Activated CD4-positive, alpha-beta memory T cell treated with anti-CD3 and anti-CD28 coated beads for 36 hours (primary cell): ENCODE results near the gene TIMP2. TPM values are rescaled to one million over a fixed set of nuclear protein-coding genes. Genes with fewer than 3 reads are reported as not detected.
A peak's percentile ranks its signal among the peaks of the same experiment; 100 is the strongest.
"Not testable (repeated sequence)": the region's sequence is repeated elsewhere in the genome, so short reads cannot be mapped to it uniquely, and the experiment has no call there.

ENCODE experiments used
- CTCF ChIA-PET: fragments of 350-600 bp; sonication (Branson Sonifier 250); formaldehyde crosslinking; loops from one replicate; lab custom pipeline; 2021; ENCODE audit warnings: antibody characterized with exemption, inconsistent platforms; lab: Charles Lee
- POLR2A ChIA-PET: fragments of 350-600 bp; sonication (Branson Sonifier 250); formaldehyde crosslinking; loops from one replicate; lab custom pipeline; 2021; ENCODE audit warnings: antibody characterized with exemption; lab: Charles Lee
- DNase-seq: peaks from one replicate; pipeline ENCODE4 v3.0.0-alpha.2; 2020
- H3K27ac Mint-ChIP-seq: one replicate; pipeline ENCODE4 v1.8.0; 2021; ENCODE audit warnings: mixed read lengths
- H3K27me3 Mint-ChIP-seq: one replicate; pipeline ENCODE4 v1.8.0; 2021; ENCODE audit warnings: mixed read lengths
- H3K36me3 Mint-ChIP-seq: one replicate; pipeline ENCODE4 v1.8.0; 2021; ENCODE audit warnings: mixed read lengths
- H3K4me1 Mint-ChIP-seq: one replicate; pipeline ENCODE4 v1.8.0; 2021; ENCODE audit warnings: low read depth, mixed read lengths
- H3K4me3 Mint-ChIP-seq: one replicate; pipeline ENCODE4 v1.8.0; 2021; ENCODE audit warnings: mild to moderate bottlenecking, mixed read lengths
- H3K9me3 Mint-ChIP-seq: one replicate; pipeline ENCODE4 v1.8.0; 2021; ENCODE audit warnings: mixed read lengths
- intact Hi-C: fragments of 100-400 bp; cut with micrococcal nuclease; formaldehyde crosslinking; loops from one replicate; pipeline ENCODE4 v1.15.1; 2023
- total RNA-seq, 2 experiments: library from RNA; stranded (reverse); gene quantifications; one replicate each; pipeline ENCODE4 v1.2.3, GENCODE V29; 2021

TIMP2 gene
- total RNA-seq, 2 experiments from 2014 or later, result 1.1 TPM

DNA sequence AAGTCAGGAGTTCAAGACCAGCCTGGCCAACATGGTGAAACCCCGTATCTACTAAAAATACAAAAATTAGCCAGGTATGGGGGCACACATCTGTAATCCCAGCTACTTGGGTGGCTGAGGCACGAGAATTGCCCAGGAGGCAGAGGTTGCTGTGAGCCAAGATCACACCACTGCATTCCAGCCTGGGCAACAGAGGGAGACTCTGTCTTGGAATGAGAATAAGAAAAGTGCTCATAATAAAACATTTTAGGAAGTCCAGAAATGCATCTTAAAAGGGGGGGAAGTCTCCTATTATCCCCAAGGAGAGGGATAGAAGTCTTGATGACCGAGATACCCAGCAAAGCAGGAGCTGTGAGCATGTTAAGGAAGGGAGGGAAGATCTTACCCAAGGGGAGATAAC, 58.1 kb downstream of the TIMP2 start:
- H3K27ac Mint-ChIP-seq, H3K4me1 Mint-ChIP-seq, H3K9me3 Mint-ChIP-seq, DNase-seq, H3K36me3 Mint-ChIP-seq, H3K4me3 Mint-ChIP-seq, H3K27me3 Mint-ChIP-seq: not testable (repeated sequence)
- intact Hi-C loops, result loop anchor here (10.0 kb wide), 1 partner anchor 58 kb away; the partner anchor contains the start of gene TIMP2
- CTCF ChIA-PET, result interaction anchor here (1.1 to 3.3 kb wide), 6 partner anchors 11 to 103 kb away, joined by 3 to 89 read pairs (median 10); partner anchors contain the start of gene CEP295NL
- POLR2A ChIA-PET, result interaction anchor here (0.6 kb wide), 1 partner anchor 168 kb away, joined by 5 read pairs; no protein-coding TSS in a partner anchor

DNA sequence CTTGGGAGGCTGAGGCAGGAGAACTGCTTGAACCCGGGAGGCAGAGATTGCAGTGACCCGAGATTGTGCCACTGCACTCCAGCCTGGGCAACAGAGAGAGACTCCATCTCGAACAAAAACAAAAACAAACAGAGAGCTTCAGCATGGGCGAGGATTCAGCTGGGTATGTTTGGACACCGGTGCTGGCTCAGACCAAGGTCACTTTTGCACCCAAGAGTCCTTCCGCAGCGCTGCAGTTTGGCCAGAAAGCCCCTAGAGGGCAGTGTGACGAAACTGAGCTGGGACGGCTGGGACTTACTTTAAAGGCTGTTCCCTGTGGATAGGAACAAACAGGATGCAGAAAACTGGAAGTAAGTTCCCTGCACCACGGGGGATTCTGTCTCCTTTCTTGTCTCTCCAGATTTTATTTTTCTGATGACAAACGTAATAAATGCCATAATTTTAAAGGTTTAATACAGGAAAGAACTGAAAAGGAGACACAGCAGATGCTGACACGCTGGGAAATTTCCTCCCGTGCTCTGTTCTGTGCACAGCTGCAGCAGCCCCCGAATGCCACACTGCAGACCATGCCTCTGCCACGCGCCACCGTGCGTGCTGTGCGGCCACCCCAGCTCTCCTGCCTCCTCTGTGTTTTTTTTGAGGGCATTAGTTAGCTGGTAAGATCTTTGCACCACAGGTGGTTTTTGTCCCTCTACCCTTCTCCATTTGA, 59.4 kb downstream of the TIMP2 start:
- Mint-ChIP-seq H3K27ac (no peak overlapping the region), H3K4me1 (peaks cover 3% of the 10 kb centered on the region), H3K36me3 (no peaks in the 10 kb centered on the region), H3K27me3 (peaks cover 7% of the 10 kb centered on the region), H3K9me3 (no peaks in the 10 kb centered on the region), H3K4me3 (no peak overlapping the region)
- intact Hi-C loops, result loop anchor here (1.0 to 10.0 kb wide), 2 partner anchors 59 to 105 kb away; partner anchors contain the start of gene TIMP2
- peak; percentile 78 for DNase-seq
- CTCF ChIA-PET, result interaction anchor here (0.6 to 3.3 kb wide), 41 partner anchors 10 to 490 kb away, joined by 3 to 89 read pairs (median 4); partner anchors contain the start of genes CEP295NL and LGALS3BP
- POLR2A ChIA-PET, result interaction anchor here (1.2 kb wide), 1 partner anchor 106 kb away, joined by 4 read pairs; no protein-coding TSS in a partner anchor

DNA sequence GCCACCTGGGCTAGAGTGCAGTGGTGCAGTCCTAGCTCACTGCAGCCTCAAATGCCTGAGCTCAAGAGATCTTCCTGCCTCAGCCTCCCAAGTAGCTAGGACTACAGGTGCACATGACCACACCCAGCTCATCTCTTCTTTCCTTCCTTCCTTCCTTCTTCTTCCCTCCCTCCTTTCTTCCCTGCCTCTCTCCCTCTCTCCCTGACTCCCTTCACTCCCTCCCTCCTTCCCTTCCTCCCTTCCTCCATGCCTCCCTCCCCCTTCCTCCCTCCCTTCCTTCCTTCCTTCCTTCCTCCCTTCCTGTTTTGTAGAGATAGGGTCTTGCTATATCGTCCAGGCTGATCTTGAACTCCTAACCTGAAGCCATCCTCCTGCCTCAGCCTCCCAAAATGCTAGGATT, 61.1 kb downstream of the TIMP2 start:
- H3K36me3 Mint-ChIP-seq, result no peaks in the 10 kb centered on the region
- CTCF ChIA-PET, result interaction anchor here (1.6 kb wide), 1 partner anchor 107 kb away, joined by 5 read pairs; no protein-coding TSS in a partner anchor
- POLR2A ChIA-PET, result no interaction called here
- DNase-seq, result no peak
- no peak overlapping the region for H3K4me3 Mint-ChIP-seq
- intact Hi-C loops, result loop anchor here (10.0 kb wide), 1 partner anchor 61 kb away; the partner anchor contains the start of gene TIMP2
- no peak overlapping the region for H3K27ac Mint-ChIP-seq
- peaks cover 7% of the 10 kb centered on the region for H3K27me3 Mint-ChIP-seq
- no peaks in the 10 kb centered on the region for H3K9me3 Mint-ChIP-seq
- peaks cover 3% of the 10 kb centered on the region for H3K4me1 Mint-ChIP-seq

- no peak for DNase-seq
- CTCF ChIA-PET, result interaction anchor here (1.0 to 1.6 kb wide), 3 partner anchors 19 to 110 kb away, joined by 3 to 5 read pairs (median 5); no protein-coding TSS in a partner anchor
- Mint-ChIP-seq H3K4me1 (peaks cover 3% of the 10 kb centered on the region), H3K4me3 (no peak overlapping the region), H3K9me3 (no peaks in the 10 kb centered on the region), H3K27me3 (peaks cover 7% of the 10 kb centered on the region), H3K27ac (no peak overlapping the region), H3K36me3 (no peaks in the 10 kb centered on the region)
- intact Hi-C loops, result loop anchor here (10.0 kb wide), 1 partner anchor 62 kb away; the partner anchor contains the start of gene TIMP2
- POLR2A ChIA-PET, result no interaction called here
Observed at GRCh38 chr17:78862073-78863023, 62.8 kb downstream of the TIMP2 start.

- ChIA-PET CTCF (interaction anchor here (0.7 kb wide), 1 partner anchor 13 kb away, joined by 3 read pairs; no protein-coding TSS in a partner anchor), POLR2A (no interaction called here)
Observed at GRCh38 chr17:78861229-78861628, 64.0 kb downstream of the TIMP2 start.

DNA sequence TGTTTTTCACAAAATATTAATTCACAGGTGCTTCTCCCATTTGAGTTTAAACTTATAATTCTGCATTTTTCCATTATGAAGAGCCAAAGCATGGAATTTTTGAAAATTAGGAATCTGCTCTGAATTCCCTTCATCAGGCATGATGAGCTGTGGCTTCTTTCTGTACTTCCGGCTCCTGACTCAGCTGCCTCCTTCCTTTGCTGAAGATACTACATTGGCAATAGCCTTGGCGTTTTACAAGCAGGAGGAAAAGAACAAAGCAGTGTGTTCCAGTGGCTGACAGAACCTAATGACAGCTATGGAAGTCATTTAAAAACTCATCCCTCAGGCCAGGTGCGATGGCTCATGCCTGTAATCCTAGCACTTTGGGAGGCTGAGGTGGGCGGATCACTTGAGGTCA, 66.1 kb downstream of the TIMP2 start:
- intact Hi-C loops, result no loop called here

More at GRCh38 chr17:78861229-78861628, 64.0 kb downstream of the TIMP2 start:
- Mint-ChIP-seq H3K36me3 (no peaks in the 10 kb centered on the region), H3K4me1 (peaks cover 3% of the 10 kb centered on the region), H3K4me3 (no peak overlapping the region), H3K9me3 (no peaks in the 10 kb centered on the region), H3K27me3 (peaks cover 7% of the 10 kb centered on the region), H3K27ac (no peak overlapping the region)
- no peak for DNase-seq
- intact Hi-C loops, result loop anchor here (10.0 kb wide), 1 partner anchor 64 kb away; the partner anchor contains the start of gene TIMP2

GRCh38 chr17:78857266-78857665, 67.9 kb downstream of the TIMP2 start:
- DNase-seq, result no peak
- ChIA-PET POLR2A (no interaction called here), CTCF (interaction anchor here (0.7 kb wide), 1 partner anchor 14 kb away, joined by 3 read pairs; no protein-coding TSS in a partner anchor)
- Mint-ChIP-seq H3K27me3 (no peaks in the 10 kb centered on the region), H3K4me3 (no peak overlapping the region), H3K27ac (no peak overlapping the region), H3K4me1 (no peaks in the 10 kb centered on the region), H3K36me3 (no peaks in the 10 kb centered on the region), H3K9me3 (no peaks in the 10 kb centered on the region)
- intact Hi-C loops, result no loop called here

More for the DNA sequence above, 66.1 kb downstream of the TIMP2 start:
- no peak overlapping the region for H3K4me3 Mint-ChIP-seq
- H3K36me3 Mint-ChIP-seq, result no peaks in the 10 kb centered on the region
- DNase-seq, result no peak
- H3K4me1 Mint-ChIP-seq, result no peaks in the 10 kb centered on the region
- H3K27ac Mint-ChIP-seq, result no peak overlapping the region
- ChIA-PET POLR2A (no interaction called here), CTCF (interaction anchor here (1.5 kb wide), 1 partner anchor 112 kb away, joined by 6 read pairs; no protein-coding TSS in a partner anchor)
- H3K9me3 Mint-ChIP-seq, result no peaks in the 10 kb centered on the region
- peaks cover 4% of the 10 kb centered on the region for H3K27me3 Mint-ChIP-seq

DNA sequence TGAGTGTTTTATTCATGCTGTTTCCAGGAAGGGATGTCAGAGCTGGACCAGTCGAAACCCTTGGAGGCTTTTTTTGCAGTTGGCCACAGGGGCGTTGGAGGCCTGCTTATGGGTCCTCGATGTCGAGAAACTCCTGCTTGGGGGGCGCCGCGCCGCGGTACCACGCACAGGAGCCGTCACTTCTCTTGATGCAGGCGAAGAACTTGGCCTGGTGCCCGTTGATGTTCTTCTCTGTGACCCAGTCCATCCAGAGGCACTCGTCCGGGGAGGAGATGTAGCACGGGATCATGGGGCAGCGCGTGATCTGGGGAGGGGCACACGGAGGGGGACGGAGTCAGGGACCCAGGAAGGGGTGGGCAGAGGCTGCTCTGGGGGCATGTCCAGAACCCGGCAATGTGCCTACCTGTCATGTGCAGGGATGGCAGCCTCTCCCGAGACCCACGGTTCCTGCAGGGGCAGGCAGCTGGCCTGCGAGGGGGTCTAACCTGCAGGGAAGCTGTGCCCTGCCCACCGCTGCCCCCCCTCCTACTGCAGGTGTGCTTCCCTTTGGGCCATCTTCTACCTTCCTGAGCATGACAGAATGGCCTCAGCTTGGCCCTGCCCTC, 69.5 kb downstream of the TIMP2 start:
- no peaks in the 10 kb centered on the region for H3K9me3 Mint-ChIP-seq
- POLR2A ChIA-PET, result no interaction called here
- CTCF ChIA-PET, result interaction anchor here (1.1 to 2.0 kb wide), 2 partner anchors 10 kb away, joined by 8 to 13 read pairs; no protein-coding TSS in a partner anchor
- intact Hi-C loops, result no loop called here
- H3K4me3 Mint-ChIP-seq, result no peak overlapping the region
- H3K4me1 Mint-ChIP-seq, result no peaks in the 10 kb centered on the region
- H3K27me3 Mint-ChIP-seq, result no peaks in the 10 kb centered on the region
- H3K27ac Mint-ChIP-seq, result peak overlapping the region; percentile 23
- no peaks in the 10 kb centered on the region for H3K36me3 Mint-ChIP-seq
- DNase-seq, result no peak

DNA sequence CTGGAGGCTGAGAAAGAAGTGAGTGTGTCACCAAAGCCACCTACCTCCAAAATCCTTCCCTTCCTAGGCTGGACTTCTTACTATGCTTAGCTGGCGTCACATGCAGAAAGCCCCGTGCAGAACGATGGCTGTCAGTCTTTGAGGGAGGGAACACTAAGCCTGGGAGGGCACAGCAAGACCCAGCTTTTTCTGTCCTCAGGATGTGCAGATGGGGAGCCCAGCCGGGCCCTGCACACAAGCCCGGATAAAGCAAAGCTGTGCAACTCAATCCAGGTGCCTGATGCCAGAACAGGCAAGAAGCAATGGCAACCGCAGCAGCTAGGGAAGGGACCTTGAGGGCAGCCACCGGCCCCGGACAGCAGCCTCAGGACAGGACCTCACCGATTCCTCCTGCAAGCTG, 70.7 kb downstream of the TIMP2 start:
- H3K9me3 Mint-ChIP-seq, result no peaks in the 10 kb centered on the region
- H3K27me3 Mint-ChIP-seq, result no peaks in the 10 kb centered on the region
- no peak overlapping the region for H3K27ac Mint-ChIP-seq
- no peaks in the 10 kb centered on the region for H3K36me3 Mint-ChIP-seq
- no peak overlapping the region for H3K4me3 Mint-ChIP-seq
- intact Hi-C loops, result no loop called here
- ChIA-PET CTCF (interaction anchor here (0.6 to 2.0 kb wide), 3 partner anchors 11 to 64 kb away, joined by 3 to 13 read pairs (median 5); no protein-coding TSS in a partner anchor), POLR2A (no interaction called here)
- DNase-seq, result no peak
- H3K4me1 Mint-ChIP-seq, result no peaks in the 10 kb centered on the region

GRCh38 chr17:78853926-78854394, 71.2 kb downstream of the TIMP2 start:
- intact Hi-C loops, result no loop called here
- POLR2A ChIA-PET, result no interaction called here
- H3K4me1 Mint-ChIP-seq, result no peaks in the 10 kb centered on the region

DNA sequence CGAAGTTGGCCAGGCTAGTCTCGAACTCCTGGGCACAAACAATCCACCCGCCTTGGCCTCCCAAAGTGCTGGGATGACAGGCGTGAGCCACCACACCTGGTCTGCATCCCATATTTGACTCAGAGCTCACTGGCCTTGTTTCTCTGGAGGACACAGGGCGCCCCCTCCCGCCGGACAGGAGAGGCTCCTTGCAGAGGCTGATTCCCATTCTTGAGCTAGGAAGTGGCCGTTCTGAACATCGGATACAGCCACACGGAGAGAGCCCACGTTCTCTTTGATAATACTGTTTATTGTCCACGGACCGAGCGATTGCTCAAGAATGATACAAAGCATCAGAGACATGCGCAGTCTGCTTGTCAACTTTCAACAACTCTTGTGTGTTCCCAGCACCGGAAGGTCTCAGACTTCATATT, 72.5 kb downstream of the TIMP2 start:
- ChIA-PET CTCF (interaction anchor here (1.0 to 2.9 kb wide), 5 partner anchors 9 to 382 kb away, joined by 3 to 14 read pairs (median 3); no protein-coding TSS in a partner anchor), POLR2A (no interaction called here)
- Mint-ChIP-seq H3K27ac (no peak overlapping the region), H3K4me1 (no peaks in the 10 kb centered on the region), H3K4me3 (no peak overlapping the region), H3K27me3 (no peaks in the 10 kb centered on the region), H3K9me3 (no peaks in the 10 kb centered on the region), H3K36me3 (no peaks in the 10 kb centered on the region)
- intact Hi-C loops, result no loop called here
- no peak for DNase-seq

More at GRCh38 chr17:78853926-78854394, 71.2 kb downstream of the TIMP2 start:
- Mint-ChIP-seq H3K36me3 (no peaks in the 10 kb centered on the region), H3K27ac (no peak overlapping the region), H3K9me3 (no peaks in the 10 kb centered on the region), H3K27me3 (no peaks in the 10 kb centered on the region), H3K4me3 (no peak overlapping the region)
- CTCF ChIA-PET, result interaction anchor here (0.6 to 2.0 kb wide), 3 partner anchors 11 to 65 kb away, joined by 3 to 13 read pairs (median 5); no protein-coding TSS in a partner anchor
- no peak for DNase-seq
